ENCODE measurements around the gene PDSS2.
"Not testable (repeated sequence)": the region's sequence is repeated elsewhere in the genome, so short reads cannot be mapped to it uniquely, and the experiment has no call there.

Gene PDSS2

GRCh38 chr6:107459283-107460082 lies at the start of gene PDSS2:
TSS of gene PDSS2 (minus strand) at chr6:107459564. CDS start at chr6:107459285, 279 bp downstream.
- peak; percentile 97 to 98 (median 98) for DNase-seq

GRCh38 chr6:107506145-107506544 lies 46.8 kb upstream of the PDSS2 start:
- no peak for DNase-seq

- no peak for DNase-seq
Observed at GRCh38 chr6:107504270-107505026, 45.1 kb upstream of the PDSS2 start.

GRCh38 chr6:107496892-107497684 lies 37.7 kb upstream of the PDSS2 start:
- peak in 1 of 3 experiments; percentile 67 for DNase-seq

- DNase-seq, result peak in 1 of 3 experiments; percentile 18
Observed at GRCh38 chr6:107495971-107496370, 36.6 kb upstream of the PDSS2 start.

GRCh38 chr6:107495196-107495643 lies 35.9 kb upstream of the PDSS2 start:
- peak in 1 of 3 experiments; percentile 16 for DNase-seq

GRCh38 chr6:107493158-107494057 lies 34.0 kb upstream of the PDSS2 start:
- DNase-seq, result peak; percentile 45 to 72 (median 65)

- DNase-seq, result peak; percentile 9 to 54 (median 25)
Observed at GRCh38 chr6:107491760-107492660, 32.6 kb upstream of the PDSS2 start.

- DNase-seq, result peak; percentile 16 to 79 (median 75)
Observed at GRCh38 chr6:107491138-107491609, 31.8 kb upstream of the PDSS2 start.

GRCh38 chr6:107490566-107491137 lies 31.3 kb upstream of the PDSS2 start:
- peak in 1 of 3 experiments; percentile 74 for DNase-seq

GRCh38 chr6:107489636-107490565 lies 30.5 kb upstream of the PDSS2 start, which contains the start of gene SOBP:
TSS of gene SOBP (plus strand) at chr6:107490117. CDS start at chr6:107490617, 500 bp downstream.
- peak; percentile 76 to 87 (median 87) for DNase-seq

GRCh38 chr6:107488875-107489635 lies 29.7 kb upstream of the PDSS2 start:
- peak in 2 of 3 experiments; percentile 76 to 81 for DNase-seq

GRCh38 chr6:107488174-107488874 lies 29.0 kb upstream of the PDSS2 start:
- DNase-seq, result peak in 2 of 3 experiments; percentile 63 to 73

- no peak for DNase-seq
Observed at GRCh38 chr6:107485157-107485556, 25.8 kb upstream of the PDSS2 start.

GRCh38 chr6:107479089-107479690 lies 19.8 kb upstream of the PDSS2 start:
- DNase-seq, result no peak

GRCh38 chr6:107475826-107476225 lies 16.5 kb upstream of the PDSS2 start:
- DNase-seq, result not testable (repeated sequence)

GRCh38 chr6:107475360-107475759 lies 16.0 kb upstream of the PDSS2 start:
- not testable (repeated sequence) for DNase-seq

Measured in NCI-H1417 (cell line).